HG02763 (cell line): Measurements from ENCODE around the gene FXYD1.
"Not testable (repeated sequence)": the region's sequence is repeated elsewhere in the genome, so short reads cannot be mapped to it uniquely, and the experiment has no call there.

ENCODE experiments used
- ATAC-seq: cut with Tn5 transposase; IDR thresholded peaks from one replicate; pipeline ENCODE4 v1.9.1; 2021; ENCODE audit warnings: mild to moderate bottlenecking, moderate library complexity; ENCODE audit not compliant: unreplicated experiment

Gene FXYD1

GRCh38 chr19:35124098-35125060, 14.2 kb upstream of the FXYD1 start:
- ATAC-seq = peak; percentile 81

GRCh38 chr19:35125270-35125717, 13.3 kb upstream of the FXYD1 start:
- ATAC-seq = no peak

- no peak for ATAC-seq
Observed at GRCh38 chr19:35125749-35126623, 12.6 kb upstream of the FXYD1 start.

- ATAC-seq = no peak
Observed at GRCh38 chr19:35126624-35126959, 12.0 kb upstream of the FXYD1 start.

- ATAC-seq = no peak
Observed at GRCh38 chr19:35127871-35128270, 10.8 kb upstream of the FXYD1 start.

- no peak for ATAC-seq
Observed at GRCh38 chr19:35128398-35129057, 10.1 kb upstream of the FXYD1 start.

GRCh38 chr19:35129724-35130274, 8.8 kb upstream of the FXYD1 start:
- ATAC-seq = not testable (repeated sequence)

- no peak for ATAC-seq
Observed at GRCh38 chr19:35130761-35131720, 7.6 kb upstream of the FXYD1 start.

- no peak for ATAC-seq
Observed at GRCh38 chr19:35132254-35132653, 6.4 kb upstream of the FXYD1 start.

GRCh38 chr19:35133826-35134225, 4.8 kb upstream of the FXYD1 start:
- no peak for ATAC-seq

- no peak for ATAC-seq
Observed at GRCh38 chr19:35134601-35135242, 3.9 kb upstream of the FXYD1 start, which contains the start of gene LGI4. LGI4 (minus strand) TSS chr19:35135059; CDS start chr19:35134680, 379 bp downstream.

- ATAC-seq = no peak
Observed at GRCh38 chr19:35135389-35135909, 3.2 kb upstream of the FXYD1 start.

- ATAC-seq = no peak
Observed at GRCh38 chr19:35136231-35136630, 2.4 kb upstream of the FXYD1 start.

- no peak for ATAC-seq
Observed at GRCh38 chr19:35136977-35137702, 1.5 kb upstream of the FXYD1 start.

GRCh38 chr19:35140207-35140961, 1.8 kb downstream of the FXYD1 start:
- no peak for ATAC-seq

GRCh38 chr19:35140962-35141836, 2.6 kb downstream of the FXYD1 start:
- peak; percentile 50 for ATAC-seq
